ENCODE results near the gene LTC4S.
A peak's percentile ranks its signal among the peaks of the same experiment; 100 is the strongest.

Gene LTC4S

GRCh38 chr5:179821298-179822058 lies 27.7 kb downstream of the LTC4S start:
- Histone ChIP-seq H3K27me3 (replicated peaks; ENCODE audit: insufficient read depth, low read length) (no peaks in the 10 kb centered on the region), H3K9me3 (replicated peaks; ENCODE audit: insufficient read depth, low read length) (no peaks in the 10 kb centered on the region), H3F3A (ENCODE audit: insufficient read depth, low read length) (peaks cover 32% of the 10 kb centered on the region), H3K79me2 (ENCODE audit: low read length) (peaks cover 72% of the 10 kb centered on the region), H3K9ac (ENCODE audit: low read length) (peak overlapping the region; percentile 100), H4K20me1 (ENCODE audit: insufficient read depth, low read length) (peaks cover 26% of the 10 kb centered on the region), H3K36me3 (replicated peaks; ENCODE audit: insufficient read depth, low read length) (peaks cover 18% of the 10 kb centered on the region), H3K9me2 (replicated peaks; ENCODE audit: insufficient read depth, low read length) (no peaks in the 10 kb centered on the region), H3K4me3 (ENCODE audit: low read length) (peak overlapping the region; percentile 96), H2AFZ (ENCODE audit: low read length) (no peak overlapping the region), H3K4me2 (ENCODE audit: low read depth, low read length) (peak overlapping the region; percentile 90), H3K27ac (ENCODE audit: low read length) (peak overlapping the region; percentile 98), H3K4me1 (ENCODE audit: low read length) (peaks cover 31% of the 10 kb centered on the region)
- DNase-seq: peak; percentile 85
- TF ChIP-seq EZH2phosphoT487 (IDR thresholded peaks at IDR 0.05; ENCODE audit: low read length): no peak
- TF ChIP-seq CTCF (IDR thresholded peaks at IDR 0.05; ENCODE audit: low read length): no peak; the same call in 1 of the 2 replicates
- no peak for TF ChIP-seq EZH2 (optimal IDR thresholded peaks at IDR 0.05; ENCODE audit: low read depth, low read length)

GRCh38 chr5:179822059-179822432 lies 28.3 kb downstream of the LTC4S start:
- peaks cover 18% of the 10 kb centered on the region for H3K36me3 ChIP-seq (replicated peaks; ENCODE audit: insufficient read depth, low read length)
- peak overlapping the region; percentile 96 for H3K4me3 ChIP-seq (ENCODE audit: low read length)
- DNase-seq: no peak
- TF ChIP-seq EZH2 (optimal IDR thresholded peaks at IDR 0.05; ENCODE audit: low read depth, low read length): no peak
- no peak for TF ChIP-seq CTCF (IDR thresholded peaks at IDR 0.05; ENCODE audit: low read length)
- no peak for TF ChIP-seq EZH2phosphoT487 (IDR thresholded peaks at IDR 0.05; ENCODE audit: low read length)
- H3K4me2 ChIP-seq (ENCODE audit: low read depth, low read length): peak overlapping the region; percentile 90
- peaks cover 31% of the 10 kb centered on the region for H3K4me1 ChIP-seq (ENCODE audit: low read length)
- no peaks in the 10 kb centered on the region for H3K9me3 ChIP-seq (replicated peaks; ENCODE audit: insufficient read depth, low read length)
- H3K79me2 ChIP-seq (ENCODE audit: low read length): peaks cover 78% of the 10 kb centered on the region
- peaks cover 26% of the 10 kb centered on the region for H4K20me1 ChIP-seq (ENCODE audit: insufficient read depth, low read length)
- H3K9ac ChIP-seq (ENCODE audit: low read length): peak overlapping the region; percentile 40; the same call in 1 of the 2 replicates
- H2AFZ ChIP-seq (ENCODE audit: low read length): no peak overlapping the region
- H3K27ac ChIP-seq (ENCODE audit: low read length): peak overlapping the region; percentile 98; the same call in 1 of the 2 replicates
- H3K27me3 ChIP-seq (replicated peaks; ENCODE audit: insufficient read depth, low read length): no peaks in the 10 kb centered on the region
- peaks cover 32% of the 10 kb centered on the region for H3F3A ChIP-seq (ENCODE audit: insufficient read depth, low read length)
- no peaks in the 10 kb centered on the region for H3K9me2 ChIP-seq (replicated peaks; ENCODE audit: insufficient read depth, low read length)

- H3K4me3 ChIP-seq (ENCODE audit: low read length): peak overlapping the region; percentile 96
- H3K36me3 ChIP-seq (replicated peaks; ENCODE audit: insufficient read depth, low read length): peaks cover 19% of the 10 kb centered on the region
- no peaks in the 10 kb centered on the region for H3K27me3 ChIP-seq (replicated peaks; ENCODE audit: insufficient read depth, low read length)
- peaks cover 31% of the 10 kb centered on the region for H3K4me1 ChIP-seq (ENCODE audit: low read length)
- TF ChIP-seq EZH2phosphoT487 (IDR thresholded peaks at IDR 0.05; ENCODE audit: low read length) (no peak), EZH2 (optimal IDR thresholded peaks at IDR 0.05; ENCODE audit: low read depth, low read length) (no peak), CTCF (IDR thresholded peaks at IDR 0.05; ENCODE audit: low read length) (no peak)
- H3K9me3 ChIP-seq (replicated peaks; ENCODE audit: insufficient read depth, low read length): no peaks in the 10 kb centered on the region
- peak overlapping the region; percentile 90 for H3K4me2 ChIP-seq (ENCODE audit: low read depth, low read length)
- H3K27ac ChIP-seq (ENCODE audit: low read length): peak overlapping the region; percentile 98; the same call in 1 of the 2 replicates
- peak overlapping the region; percentile 40; the same call in 1 of the 2 replicates for H3K9ac ChIP-seq (ENCODE audit: low read length)
- peaks cover 27% of the 10 kb centered on the region for H4K20me1 ChIP-seq (ENCODE audit: insufficient read depth, low read length)
- no peaks in the 10 kb centered on the region for H3K9me2 ChIP-seq (replicated peaks; ENCODE audit: insufficient read depth, low read length)
- no peak for DNase-seq
- H3K79me2 ChIP-seq (ENCODE audit: low read length): peaks cover 83% of the 10 kb centered on the region
- peaks cover 33% of the 10 kb centered on the region for H3F3A ChIP-seq (ENCODE audit: insufficient read depth, low read length)
- H2AFZ ChIP-seq (ENCODE audit: low read length): no peak overlapping the region
These were observed 28.7 kb downstream of the LTC4S start for GRCh38 chr5:179822444-179822990.

All from MM.1S (cell line).